Body of pancreas (tissue), 4 donors: ENCODE measurements around the gene EBF3. TPM values are rescaled to one million over a fixed set of nuclear protein-coding genes. Genes with fewer than 3 reads are reported as not detected.
A peak's percentile ranks its signal among the peaks of the same experiment; 100 is the strongest.

Experiments used
- ATAC-seq: fragments of 150-250 bp; one replicate; pipeline ENCODE4 v1.9.1; 2016
- DNase-seq, 4 donors: peaks; one replicate each; pipeline ENCODE4 v3.0.0-alpha.2; 2019
- H3K27ac ChIP-seq, 4 donors: fragments of 200-600 bp; sonication (generic); 1 replicate in 3 of 4; 2 replicates in 1 of 4; pipeline versions ENCODE4 v1.5.1 to v1.6.1; 2016 to 2019; ENCODE audit warnings: mild to moderate bottlenecking in 1 of 4, mixed read lengths in 1 of 4, moderate library complexity in 1 of 4
- H3K27me3 ChIP-seq, 2 donors: fragments of 200-600 bp; sonication (generic); one replicate each; pipeline ENCODE4 v1.6.0; 2016; ENCODE audit warnings: mild to moderate bottlenecking in 1 of 2
- H3K36me3 ChIP-seq, 2 donors: fragments of 200-600 bp; sonication (generic); replicated peaks in 1 of 2; 2 replicates each; pipeline ENCODE4 v1.5.1; 2016; ENCODE audit warnings: low read depth in 2 of 2; ENCODE audit not compliant: insufficient read depth in 1 of 2
- H3K4me1 ChIP-seq: fragments of 200-600 bp; sonication (generic); one replicate; pipeline ENCODE4 v1.6.0; 2016
- H3K4me3 ChIP-seq, 2 donors: fragments of 200-600 bp; sonication (generic); 1 replicate in 1 of 2; 2 replicates in 1 of 2; pipeline ENCODE4 v1.5.1; 2016 to 2019
- H3K9me3 ChIP-seq, 3 donors: fragments of 200-600 bp; sonication (generic); 1 replicate in 2 of 3; 2 replicates in 1 of 3; pipeline ENCODE4 v1.5.1; 2016
- POLR2A ChIP-seq, 3 donors: fragments of 450-650 bp; IDR thresholded peaks; one replicate each; pipeline ENCODE4 v1.6.1; 2016; ENCODE audit warnings: antibody characterized with exemption in 3 of 3, mild to moderate bottlenecking in 2 of 3
- WGBS, 2 donors: methylation state at CpG; one replicate each; pipeline ENCODE4 v1.1.5; 2017; 5-methylcytosine and 5-hydroxymethylcytosine counted together
- intact Hi-C: fragments of 100-400 bp; cut with DNase I; formaldehyde crosslinking; loops from one replicate; pipeline ENCODE4 v1.15.1; 2023
- total RNA-seq, 2 donors: library from RNA; depleted of rRNA; stranded (reverse); fragments of >200 nt; gene quantifications; one replicate each; pipeline ENCODE4 v1.1.0, GENCODE V29; 2016
- TF ChIP-seq, protein P1 (sequence below), 7 experiments: fragments of 450-650 bp in 4 of 7; fragments of 200-600 bp in 3 of 7; sonication (generic) in 3 of 7; IDR thresholded peaks; one replicate each; pipeline ENCODE4 v1.5.1; 2016 to 2019; ENCODE audit warnings: antibody characterized with exemption in 7 of 7

The EBF3 gene
- total RNA-seq, 2 donors from 2014 or later: 2.3 to 4.6 TPM

DNA sequence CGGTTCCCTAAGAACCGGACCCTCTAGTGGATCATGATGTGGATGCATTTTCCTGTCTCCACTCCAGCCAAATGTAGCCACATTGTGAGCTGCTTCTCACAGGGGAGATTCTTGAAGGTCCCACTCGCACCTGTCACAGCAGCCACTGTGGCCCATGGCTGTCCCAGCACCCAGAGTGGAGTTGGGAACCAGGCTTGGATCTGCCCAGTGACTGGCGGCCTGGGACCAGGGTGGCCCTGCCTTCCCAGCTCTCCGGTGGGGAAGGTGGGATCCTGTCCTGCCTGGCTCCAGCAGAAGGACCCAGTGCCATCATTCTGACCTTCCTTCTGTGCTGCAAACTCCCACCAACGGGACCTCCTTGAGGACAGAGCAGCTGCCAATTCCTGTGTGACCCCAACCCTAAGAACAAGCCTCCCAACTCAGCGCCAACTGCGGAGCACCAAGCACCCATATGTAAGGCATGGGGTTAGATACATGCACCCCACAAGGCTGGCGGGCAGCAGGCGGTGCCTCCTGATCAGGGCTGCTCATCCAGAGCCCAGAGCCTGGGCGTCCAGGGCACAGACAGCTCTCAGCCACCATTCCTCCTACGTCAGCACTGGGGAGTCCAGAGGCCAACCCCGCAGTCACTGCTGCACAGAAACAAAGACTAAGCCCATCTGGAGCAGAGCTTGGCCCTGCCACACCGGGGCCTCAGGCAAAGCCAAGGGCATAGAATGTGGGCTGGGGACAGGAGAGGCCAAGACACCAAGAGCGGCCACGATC is 28.8 kb downstream of the EBF3 start:
- Histone ChIP-seq H3K9me3 (no peaks in the 10 kb centered on the region), H3K27ac (no peak overlapping the region), H3K4me1 (no peaks in the 10 kb centered on the region), H3K4me3 (no peak overlapping the region), H3K27me3 (no peaks in the 10 kb centered on the region), H3K36me3 (no peaks in the 10 kb centered on the region)
- no peak for ATAC-seq
- DNase-seq: peak in 1 of 4 donors; percentile 3
- TF ChIP-seq, protein P1, sequence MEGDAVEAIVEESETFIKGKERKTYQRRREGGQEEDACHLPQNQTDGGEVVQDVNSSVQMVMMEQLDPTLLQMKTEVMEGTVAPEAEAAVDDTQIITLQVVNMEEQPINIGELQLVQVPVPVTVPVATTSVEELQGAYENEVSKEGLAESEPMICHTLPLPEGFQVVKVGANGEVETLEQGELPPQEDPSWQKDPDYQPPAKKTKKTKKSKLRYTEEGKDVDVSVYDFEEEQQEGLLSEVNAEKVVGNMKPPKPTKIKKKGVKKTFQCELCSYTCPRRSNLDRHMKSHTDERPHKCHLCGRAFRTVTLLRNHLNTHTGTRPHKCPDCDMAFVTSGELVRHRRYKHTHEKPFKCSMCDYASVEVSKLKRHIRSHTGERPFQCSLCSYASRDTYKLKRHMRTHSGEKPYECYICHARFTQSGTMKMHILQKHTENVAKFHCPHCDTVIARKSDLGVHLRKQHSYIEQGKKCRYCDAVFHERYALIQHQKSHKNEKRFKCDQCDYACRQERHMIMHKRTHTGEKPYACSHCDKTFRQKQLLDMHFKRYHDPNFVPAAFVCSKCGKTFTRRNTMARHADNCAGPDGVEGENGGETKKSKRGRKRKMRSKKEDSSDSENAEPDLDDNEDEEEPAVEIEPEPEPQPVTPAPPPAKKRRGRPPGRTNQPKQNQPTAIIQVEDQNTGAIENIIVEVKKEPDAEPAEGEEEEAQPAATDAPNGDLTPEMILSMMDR (IDR thresholded peaks at IDR 0.05): no peak
- no peak for TF ChIP-seq POLR2A (IDR thresholded peaks at IDR 0.05)
- intact Hi-C loops: no loop called here
- WGBS, 2 donors: 83 to 88% methylated on average over 5 to 15 of the region's 16 CpGs

DNA sequence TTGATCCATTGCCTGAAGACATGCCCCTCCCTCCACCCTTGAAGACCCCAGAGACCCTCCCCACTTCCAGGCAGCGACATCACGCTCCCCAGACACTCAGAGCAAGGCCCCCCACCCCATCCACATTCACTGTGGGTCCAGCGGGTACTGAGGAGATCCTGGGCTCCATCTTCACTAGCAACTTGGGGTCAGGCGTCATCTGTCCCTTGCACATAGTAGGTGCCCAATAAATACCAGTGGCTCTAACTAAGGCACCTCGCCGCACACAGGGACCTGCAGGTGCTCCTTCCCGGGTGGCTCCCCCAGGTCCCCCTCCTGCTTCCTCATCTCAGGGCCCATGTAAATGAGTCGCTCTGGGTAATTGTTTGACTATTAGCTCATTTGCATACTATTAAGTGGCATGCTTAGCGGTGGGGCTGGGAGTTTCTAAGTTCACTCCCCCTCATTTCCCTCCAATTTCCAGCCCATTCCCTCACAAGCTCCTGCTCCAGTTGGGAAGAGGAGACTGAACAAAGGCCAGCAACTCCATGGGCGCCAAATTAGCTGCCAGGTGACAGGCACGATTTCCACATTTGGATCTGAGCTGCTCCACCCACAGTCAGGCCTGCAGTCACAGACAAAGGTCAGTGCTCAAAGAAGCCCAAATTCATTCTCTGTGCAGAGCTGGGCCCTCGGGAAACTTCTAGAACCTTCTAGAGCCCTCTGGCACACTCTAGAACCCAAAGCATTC is 29.7 kb downstream of the EBF3 start:
- intact Hi-C loops: no loop called here
- 84 to 85% methylated on average over 10 to 12 of the region's 12 CpGs for WGBS, 2 donors
- ATAC-seq: no peak

DNA sequence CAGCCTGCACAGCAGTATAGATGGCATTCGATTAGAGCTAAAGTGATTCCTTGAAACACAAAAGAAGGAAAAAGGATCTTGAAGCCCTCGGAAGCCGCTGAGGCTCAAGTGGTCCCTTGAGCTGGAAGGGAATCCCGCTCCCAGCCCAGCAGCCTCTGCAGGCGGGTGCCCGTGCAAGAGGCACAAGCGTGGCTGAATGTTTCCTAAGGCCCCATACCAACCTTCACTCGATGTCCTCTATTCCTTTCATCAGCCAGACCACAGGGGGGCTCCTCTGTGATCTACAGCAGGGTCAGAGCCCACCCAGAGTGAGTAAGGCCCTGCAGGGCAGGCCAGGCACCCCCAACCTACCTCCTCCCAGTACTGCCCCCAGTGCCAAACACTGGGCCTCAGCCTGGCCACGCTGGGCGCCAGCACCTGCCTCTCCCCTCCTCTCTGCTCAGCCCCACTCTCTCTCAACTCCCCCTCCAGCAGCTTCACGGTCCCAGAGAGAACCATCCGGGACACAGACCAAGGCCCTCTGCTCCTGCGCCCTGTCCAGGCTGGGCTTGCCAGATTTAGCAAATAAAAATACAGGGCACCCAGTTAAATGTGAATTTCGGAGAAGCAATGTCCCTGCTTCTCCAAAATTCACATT is 30.5 kb downstream of the EBF3 start:
- H3K4me3 ChIP-seq: no peak overlapping the region
- 77 to 81% methylated on average over 13 of the region's 14 CpGs for WGBS, 2 donors
- H3K36me3 ChIP-seq: no peaks in the 10 kb centered on the region
- H3K27me3 ChIP-seq: no peaks in the 10 kb centered on the region
- no peaks in the 10 kb centered on the region for H3K4me1 ChIP-seq
- TF ChIP-seq, protein P1 (IDR thresholded peaks at IDR 0.05): no peak
- no peak for TF ChIP-seq POLR2A (IDR thresholded peaks at IDR 0.05)
- peak in 1 of 4 donors; percentile 4 for DNase-seq
- no peak for ATAC-seq
- intact Hi-C loops: no loop called here
- H3K9me3 ChIP-seq: no peaks in the 10 kb centered on the region
- no peak overlapping the region for H3K27ac ChIP-seq

More for the DNA sequence above, 29.7 kb downstream of the EBF3 start:
- Histone ChIP-seq H3K36me3 (no peaks in the 10 kb centered on the region), H3K9me3 (no peaks in the 10 kb centered on the region), H3K4me3 (no peak overlapping the region), H3K27ac (no peak overlapping the region), H3K27me3 (no peaks in the 10 kb centered on the region), H3K4me1 (no peaks in the 10 kb centered on the region)
- DNase-seq: peak in 1 of 4 donors; percentile 4
- TF ChIP-seq, protein P1 (IDR thresholded peaks at IDR 0.05): no peak
- no peak for TF ChIP-seq POLR2A (IDR thresholded peaks at IDR 0.05)

DNA sequence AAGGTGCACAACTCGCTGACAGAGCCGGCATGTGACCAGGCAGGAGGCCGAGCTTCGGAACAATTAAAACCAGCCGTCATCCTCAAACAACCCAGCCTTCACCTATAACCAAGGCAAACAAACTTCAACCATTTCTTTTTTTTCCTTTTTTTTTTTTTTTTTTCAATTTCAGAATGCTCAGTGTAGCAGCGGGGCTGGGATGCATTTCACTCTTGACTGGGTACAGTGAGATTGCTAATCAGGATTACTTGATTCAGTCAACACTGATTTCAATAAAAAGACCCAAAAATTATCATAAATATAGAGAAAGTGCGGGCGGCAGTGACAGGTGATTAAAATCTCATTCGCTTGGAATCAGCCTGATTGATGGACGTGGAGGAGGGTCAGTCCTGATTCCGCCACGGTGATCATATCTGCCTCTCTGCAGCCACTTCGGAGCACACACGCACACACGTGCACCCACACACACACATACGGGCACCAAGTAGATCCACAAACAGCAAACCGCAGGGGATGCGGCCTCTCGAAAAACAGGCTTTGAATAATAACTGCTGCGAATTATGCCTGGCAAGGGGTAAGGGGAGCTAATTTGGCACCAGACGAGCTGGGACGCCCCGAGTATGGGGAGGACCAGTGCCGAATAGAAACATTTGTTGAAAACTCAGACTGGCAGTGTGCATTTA is 31.2 kb downstream of the EBF3 start:
- Histone ChIP-seq H3K9me3 (no peaks in the 10 kb centered on the region), H3K36me3 (no peaks in the 10 kb centered on the region), H3K27me3 (no peaks in the 10 kb centered on the region), H3K27ac (no peak overlapping the region), H3K4me3 (no peak overlapping the region), H3K4me1 (no peaks in the 10 kb centered on the region)
- WGBS, 2 donors: 55 to 65% methylated on average over 24 of the region's 24 CpGs
- intact Hi-C loops: no loop called here
- ATAC-seq: no peak
- DNase-seq: peak in 1 of 4 donors; percentile 2
- no peak for TF ChIP-seq POLR2A (IDR thresholded peaks at IDR 0.05)
- TF ChIP-seq, protein P1 (IDR thresholded peaks at IDR 0.05): no peak
